C1 segment of cervical spinal cord (tissue), 14 donors: Measurements from ENCODE around the gene FAM163B.
A peak's percentile ranks its signal among the peaks of the same experiment; 100 is the strongest.

Source experiments
- DNase-seq, 14 donors: peaks; one replicate each; lab custom pipeline; 2025; lab: John Stamatoyannopoulos, UW

The FAM163B gene

DNA sequence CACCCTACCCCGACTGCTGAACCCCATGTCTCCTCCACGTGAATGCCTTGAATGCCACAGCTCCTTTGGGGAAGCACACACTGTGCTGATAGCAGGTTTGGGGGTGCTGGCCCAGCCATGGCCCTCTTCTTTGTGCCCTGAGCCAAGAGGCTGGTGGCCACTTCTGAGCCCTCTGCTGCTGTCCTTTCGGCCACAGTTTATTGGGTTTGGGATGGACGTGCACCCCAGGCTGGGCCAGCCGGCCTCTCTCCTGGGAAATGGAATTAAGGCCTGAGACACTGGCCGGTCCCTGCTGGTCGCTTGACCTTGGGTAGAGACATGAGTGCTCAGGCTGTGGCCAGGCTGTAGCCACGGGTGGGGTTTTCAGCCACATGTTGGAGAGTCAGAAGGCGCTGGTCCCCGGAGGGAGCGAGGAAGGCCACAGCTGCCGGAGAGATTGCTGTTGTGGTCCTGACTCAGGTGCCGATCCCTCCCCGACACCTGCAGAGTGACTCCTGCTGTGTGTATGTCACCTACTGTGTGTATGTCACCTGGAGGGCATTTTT is 26.6 kb downstream of the FAM163B start:
- no peak for DNase-seq

DNA sequence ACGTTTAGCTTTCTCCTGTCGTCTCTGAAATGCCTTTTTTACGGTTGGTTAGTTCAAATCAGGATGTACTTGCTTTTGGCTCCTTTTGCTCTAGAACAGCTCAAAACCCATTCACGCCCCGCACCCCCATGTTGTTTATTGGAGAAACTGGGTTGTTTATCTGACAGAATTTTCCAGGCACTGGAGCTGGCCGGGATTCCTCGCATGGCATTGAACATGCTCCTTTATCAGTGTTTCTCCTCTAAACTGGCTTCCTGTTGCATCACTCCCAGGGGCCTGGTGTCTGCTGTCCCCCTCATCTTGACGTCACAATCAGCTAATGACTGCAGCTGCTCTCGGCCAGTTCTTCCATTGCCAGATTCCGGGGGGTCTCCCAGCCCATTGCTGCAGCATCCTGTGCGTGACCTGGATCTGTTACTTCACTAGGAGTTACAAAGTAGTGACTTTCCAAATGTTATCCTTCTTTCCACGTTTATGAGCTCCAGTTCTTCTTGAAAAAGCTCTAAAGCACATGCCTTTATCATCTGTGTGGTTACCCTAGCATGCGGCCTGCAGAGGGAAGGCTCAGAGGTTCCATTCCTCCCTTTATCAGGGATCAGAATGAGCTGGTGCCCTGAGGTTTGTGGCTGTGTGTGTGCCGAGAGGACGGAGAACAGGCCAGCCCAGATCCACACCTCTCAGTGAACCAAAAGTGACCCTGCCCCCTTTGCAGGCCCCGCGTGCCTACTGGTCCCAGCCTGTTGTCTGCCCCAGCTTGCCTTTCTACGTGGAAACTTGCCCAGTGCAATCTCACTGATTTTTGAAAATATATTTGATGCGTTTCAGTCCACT is 27.5 kb downstream of the FAM163B start:
- DNase-seq: no peak

DNA sequence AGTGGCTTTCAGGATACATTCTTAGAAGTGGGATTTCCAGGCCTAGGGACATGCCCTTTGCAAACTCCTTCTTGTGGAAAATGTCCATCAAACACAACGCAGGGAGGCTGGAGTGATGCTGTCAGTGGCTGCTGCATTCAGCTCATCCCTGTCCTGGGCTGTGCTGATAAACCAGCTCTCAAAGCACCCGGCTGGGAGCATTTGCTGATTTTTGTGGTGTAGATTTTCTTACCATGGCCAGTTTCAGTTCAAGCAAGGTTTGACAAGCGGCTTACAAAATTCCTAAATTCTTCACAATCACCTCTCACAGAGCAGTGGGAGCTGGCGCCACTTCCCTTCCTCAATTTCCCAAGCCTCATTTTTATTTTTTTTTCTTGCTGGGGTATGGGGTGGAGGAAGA is 28.2 kb downstream of the FAM163B start:
- no peak for DNase-seq

DNA sequence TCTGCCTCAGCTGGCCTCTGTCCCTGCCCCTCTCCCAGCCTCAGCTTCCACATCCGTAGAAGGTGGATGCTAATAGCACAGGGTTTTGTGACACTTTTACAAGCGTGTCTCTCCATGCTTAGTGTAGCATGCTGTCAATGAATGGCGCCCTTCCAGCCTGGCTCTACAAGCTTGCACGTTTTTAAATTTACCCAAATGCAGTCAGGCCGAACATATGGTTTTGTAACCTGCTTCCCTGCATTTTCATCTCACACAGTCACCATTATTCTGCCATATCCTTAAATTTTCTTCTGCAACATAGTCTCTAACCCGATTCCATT is 28.8 kb downstream of the FAM163B start:
- no peak for DNase-seq

DNA sequence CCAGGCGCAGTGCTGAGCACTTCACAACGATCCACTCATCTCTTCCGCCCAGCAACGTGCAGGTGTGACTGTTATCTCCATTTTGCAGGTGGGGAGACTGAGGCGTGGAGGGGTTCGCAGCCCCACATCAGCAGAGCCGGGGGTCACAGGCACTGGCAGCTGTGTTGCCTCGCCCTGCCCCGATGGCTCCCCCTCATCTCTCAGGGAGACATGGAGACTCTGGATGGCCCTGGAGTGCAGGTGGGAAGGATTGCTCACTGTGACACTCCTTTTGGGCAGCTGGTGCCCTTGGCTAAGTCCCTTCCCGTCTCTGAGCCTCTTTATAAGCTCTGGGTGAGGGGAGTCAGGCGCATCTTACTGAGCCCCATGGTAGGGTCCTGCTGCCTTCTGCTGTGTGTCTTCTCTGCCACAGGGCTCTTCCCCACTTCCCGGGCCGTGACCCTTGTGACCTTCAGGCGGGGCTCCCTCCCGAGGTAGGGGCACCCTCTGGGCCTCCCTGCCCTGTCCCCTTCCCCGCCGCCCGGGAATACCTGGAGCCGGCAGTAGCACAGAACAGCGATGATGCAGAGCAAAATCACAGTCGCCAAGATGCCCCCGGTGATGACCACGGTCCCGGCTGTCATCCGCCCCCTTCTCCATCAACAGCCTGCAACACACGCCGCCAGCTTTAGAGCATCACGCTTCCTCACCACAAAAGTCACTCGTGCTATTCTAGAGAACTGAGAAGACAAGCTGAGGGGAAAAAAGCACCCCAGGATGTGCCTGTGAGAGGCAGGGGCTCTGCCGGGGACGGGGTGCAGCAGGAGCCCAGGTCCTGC is 29.4 kb downstream of the FAM163B start:
- no peak for DNase-seq

DNA sequence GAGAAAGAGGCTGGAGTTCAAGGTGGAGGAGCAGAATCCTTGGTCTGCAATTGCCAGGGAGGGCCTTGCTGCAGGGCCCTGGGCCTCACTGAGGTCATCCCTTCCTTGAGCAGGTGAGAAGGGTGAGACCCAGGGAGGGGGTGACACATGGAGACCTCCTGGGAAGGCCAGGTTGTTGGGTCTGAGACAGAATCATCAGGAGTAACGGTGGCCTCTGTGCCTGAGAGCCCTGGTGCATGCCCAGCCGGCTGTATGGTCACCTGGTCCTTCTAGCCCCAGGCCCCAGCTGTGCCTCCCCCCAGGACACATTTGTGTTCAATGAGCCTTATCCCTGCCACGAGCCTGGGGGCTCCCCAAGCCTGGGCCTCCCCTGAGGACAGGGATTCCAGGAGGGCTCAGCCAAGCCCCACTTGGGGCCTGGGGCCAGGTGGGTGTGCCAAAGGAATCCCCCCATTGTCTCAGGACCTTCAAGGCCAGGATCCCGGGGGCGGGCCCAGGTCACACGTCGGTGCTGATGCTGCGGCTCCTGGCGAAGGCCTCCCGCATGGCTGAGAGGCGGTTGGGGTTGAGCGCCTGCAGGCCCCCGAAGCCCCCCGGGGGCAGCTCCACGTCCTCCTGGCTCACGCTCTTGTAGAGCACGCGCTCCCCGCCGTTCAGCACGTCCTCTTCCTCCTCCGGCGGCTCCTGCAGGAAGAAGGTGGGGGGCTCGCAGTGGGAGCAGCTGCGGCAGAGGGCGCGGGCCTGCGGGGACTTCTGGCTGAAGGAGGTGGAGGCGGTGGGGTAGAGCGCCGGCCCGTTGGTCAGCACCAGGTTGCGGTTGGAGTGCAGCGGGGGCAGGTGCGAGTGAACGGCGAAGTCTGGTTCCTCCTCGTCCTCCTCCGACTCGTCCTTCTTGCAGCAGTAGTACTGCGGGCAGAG is 30.4 kb downstream of the FAM163B start:
- no peak for DNase-seq

DNA sequence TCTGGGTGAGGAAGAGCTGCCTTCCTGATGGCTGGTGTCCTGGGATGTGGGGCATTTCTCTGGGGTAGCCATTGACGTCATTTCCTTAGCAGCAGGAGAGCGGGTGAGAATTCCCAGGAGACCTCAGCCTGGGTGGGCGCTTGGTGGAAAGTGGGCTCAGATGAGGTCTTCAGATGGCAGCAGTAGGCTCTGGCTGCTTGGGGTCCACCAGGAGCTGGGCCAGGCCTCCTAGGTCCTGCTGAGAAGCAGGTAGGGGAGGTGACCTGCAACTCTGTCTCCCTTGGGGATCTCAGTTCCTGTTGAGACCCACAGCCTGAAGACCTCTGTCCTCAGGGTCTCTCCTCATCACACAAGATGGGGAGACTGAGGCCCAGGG is 31.5 kb downstream of the FAM163B start:
- no peak for DNase-seq

DNA sequence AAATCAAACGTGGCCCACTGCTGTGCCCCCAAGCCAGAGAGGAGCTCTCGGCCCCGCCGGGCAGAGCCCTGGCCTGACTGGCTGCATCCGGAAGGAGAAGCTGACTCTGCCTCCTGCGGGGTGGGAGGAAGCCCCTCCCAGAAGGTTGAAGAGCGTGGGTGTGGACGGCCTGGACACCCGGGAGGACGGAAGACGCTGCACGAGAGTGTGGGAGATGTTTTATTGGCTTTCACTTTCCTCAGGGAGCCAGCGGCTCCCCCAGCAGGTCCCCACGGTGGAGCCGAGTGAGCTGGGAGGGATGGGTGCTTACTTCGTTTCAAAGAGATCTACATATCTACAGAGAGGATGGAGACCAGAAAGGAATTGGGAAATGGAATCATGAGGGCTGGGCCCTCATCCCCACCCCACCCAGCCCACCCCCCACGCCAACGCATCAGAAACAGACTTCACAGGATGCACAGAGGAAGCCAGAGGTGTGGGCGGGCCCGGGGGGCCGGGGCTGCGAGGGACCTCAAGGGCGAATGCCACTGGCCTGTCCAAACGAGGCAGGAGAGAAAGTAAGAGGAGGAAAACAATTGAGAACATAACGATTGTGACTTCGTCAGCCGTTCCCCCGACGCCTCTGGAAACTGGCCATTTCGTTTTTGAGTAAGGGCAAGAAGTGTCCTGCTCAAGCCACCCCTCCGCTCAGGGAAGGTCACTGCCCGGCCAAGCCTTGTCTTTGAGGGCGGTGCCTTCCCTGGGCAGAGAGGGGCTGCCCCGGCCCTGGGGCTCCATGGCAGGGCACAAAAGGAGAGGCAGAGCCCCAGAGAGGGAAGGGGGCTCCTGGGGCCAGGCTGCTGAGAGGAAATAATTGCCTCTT is 32.1 kb downstream of the FAM163B start:
- no peak for DNase-seq

DNA sequence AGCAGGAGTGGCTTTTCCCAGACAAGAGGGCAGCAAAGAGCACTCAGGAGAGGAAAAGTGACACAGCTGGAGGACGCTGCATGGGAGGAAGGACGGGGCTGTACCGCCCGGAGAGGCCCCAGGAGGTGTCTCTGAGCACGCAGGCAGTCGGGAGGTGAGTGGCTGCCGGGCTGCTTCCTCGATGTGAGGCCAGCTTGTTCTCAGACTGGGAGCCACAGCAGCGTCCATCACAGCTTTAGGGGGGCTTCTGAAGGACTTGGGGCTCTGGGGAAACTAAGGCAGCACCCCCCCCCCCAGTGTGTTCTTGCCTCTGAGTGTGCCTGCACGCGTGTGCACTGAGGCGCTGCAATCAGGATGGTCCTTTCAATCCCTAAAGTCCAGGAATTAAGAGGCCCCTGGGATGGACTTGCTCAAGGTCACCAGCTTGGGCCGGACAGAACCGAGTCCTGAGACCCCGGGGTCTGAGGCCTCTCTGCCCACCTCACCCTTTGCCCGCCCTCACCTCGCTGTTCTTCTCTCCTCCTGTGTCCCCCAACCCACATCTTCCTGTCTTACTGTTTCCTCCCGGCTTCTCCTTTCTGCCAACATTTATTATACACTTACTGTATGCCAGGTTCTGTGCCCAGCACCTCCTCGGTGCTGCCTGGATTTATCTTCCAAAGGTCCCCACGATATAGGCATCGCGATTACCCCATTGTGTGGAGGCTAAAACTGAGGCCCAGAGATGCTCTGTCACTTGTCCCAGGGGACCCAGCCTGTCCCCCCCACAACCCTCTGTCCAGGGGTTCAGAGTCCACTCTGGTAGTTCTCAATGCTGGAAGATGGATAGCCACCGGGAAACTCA is 32.9 kb downstream of the FAM163B start:
- DNase-seq: no peak

DNA sequence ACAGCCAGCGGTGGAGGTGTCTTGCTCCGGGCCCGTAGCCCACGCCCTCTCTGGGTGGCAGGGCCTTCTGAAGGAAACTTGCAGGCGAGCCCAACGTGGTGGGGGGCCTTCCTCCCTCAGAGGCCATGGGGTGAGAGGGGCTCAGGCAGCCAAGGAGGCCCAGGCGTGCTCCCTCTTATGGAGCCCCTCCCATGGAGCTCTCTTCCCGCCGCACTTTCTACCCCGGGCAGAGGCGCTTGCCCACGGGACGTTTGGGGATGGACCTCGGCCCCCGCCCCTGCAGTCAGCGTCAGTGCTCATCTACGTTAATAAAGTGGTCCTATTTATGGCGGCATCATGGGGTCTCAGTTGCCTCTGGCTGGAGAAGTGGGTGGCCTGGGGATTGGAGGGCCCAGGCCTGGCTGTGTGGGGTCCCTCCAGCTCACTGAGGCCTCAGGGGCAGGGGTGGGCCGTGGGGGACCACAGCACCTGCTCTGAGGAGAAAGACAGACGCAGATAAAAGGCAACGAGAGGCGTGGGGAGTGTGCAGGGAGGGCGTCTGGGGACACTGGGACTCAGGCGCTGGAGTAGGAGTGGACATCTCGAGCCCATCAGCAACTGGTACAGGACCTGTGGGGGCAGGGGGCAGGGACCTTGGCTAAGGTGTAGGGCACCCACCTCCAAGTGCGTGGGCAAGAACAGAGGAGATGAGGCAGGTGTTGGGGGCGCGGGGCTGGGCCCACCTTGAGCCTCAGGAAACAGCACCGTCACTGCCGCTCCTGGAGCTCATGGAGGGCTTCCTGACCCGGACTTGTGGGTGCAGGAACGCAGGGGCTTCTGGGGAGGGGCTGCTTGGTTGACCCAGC is 33.8 kb downstream of the FAM163B start:
- DNase-seq: no peak

DNA sequence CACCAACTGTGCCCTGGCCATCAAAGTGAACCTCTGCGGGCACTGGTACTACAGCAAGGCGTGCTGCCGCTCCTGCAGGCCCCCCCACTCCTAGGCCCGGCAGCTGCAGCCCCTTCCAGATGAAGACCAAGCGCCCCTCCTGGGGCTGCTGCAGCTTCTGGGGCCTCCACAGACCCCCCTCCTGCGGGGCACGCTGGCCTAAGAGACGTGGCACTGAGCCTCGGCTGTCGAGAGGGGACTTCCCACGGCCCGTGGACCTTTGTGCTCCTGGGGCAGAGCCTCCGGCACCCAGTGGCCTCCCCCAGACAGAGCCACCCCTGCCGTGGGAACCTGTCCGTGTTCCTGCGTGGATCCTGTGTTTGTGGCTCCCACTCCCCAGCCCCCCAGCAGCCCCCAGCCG is 34.4 kb downstream of the FAM163B start:
- DNase-seq: no peak

DNA sequence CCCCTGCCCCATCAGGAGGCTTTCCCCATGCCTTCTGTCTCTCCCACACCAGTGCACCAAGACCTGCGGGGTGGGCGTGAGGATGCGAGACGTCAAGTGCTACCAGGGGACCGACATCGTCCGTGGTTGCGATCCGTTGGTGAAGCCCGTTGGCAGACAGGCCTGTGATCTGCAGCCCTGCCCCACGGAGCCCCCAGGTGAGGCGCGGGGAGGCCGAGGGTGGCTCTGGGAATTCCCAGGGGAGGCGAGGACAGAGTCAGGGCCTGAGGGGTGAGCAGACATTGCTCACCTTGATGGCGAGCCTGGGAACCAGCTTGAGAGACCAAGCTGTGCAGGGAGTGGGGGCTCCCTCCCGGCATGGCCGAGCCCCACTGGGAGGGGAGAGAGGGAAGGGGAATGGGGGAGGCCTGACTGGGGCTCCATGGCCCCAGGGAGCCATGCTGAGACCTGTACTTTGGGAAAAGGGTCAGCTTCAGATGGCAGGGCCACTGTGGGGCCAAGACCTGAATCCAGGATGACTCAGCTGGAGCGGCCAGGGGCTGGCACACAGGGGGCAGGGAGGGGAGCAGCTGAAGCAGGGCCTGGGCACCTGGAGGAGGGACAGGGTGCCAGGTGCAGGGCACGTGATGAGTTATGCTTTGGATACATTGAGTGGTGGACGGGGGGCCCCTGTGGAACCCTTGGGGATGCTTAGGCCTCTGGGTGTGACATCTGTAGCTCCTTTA is 35.2 kb downstream of the FAM163B start:
- DNase-seq: no peak

DNA sequence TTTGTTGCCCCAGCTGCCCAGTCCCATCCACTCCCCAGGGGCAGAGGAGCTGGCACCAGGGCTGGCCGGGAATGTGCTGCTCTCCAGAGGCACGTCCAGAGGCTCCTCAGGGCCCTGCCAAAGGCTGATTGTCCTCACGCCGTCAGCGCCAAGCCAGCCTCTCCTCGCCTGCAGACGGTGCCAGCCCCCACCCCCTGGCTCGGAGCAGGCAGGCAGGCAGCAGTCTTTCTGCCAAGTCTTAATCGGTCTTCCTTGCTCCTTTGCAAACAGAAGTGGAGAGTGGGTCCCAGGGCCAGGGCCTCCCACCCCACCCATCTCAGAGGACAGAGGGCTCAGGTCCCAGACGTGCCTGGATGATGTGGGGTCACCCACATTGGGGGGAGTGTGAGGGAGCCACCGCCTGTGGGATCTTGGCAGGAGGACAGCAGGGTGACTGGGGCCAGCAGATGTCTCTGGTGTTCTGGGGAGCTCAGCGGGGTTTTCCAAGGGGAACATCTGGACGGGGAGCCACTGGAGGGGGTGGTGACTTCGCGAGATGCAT is 36.3 kb downstream of the FAM163B start:
- DNase-seq: peak in 9 of 14 donors; percentile 11 to 70 (median 50)

DNA sequence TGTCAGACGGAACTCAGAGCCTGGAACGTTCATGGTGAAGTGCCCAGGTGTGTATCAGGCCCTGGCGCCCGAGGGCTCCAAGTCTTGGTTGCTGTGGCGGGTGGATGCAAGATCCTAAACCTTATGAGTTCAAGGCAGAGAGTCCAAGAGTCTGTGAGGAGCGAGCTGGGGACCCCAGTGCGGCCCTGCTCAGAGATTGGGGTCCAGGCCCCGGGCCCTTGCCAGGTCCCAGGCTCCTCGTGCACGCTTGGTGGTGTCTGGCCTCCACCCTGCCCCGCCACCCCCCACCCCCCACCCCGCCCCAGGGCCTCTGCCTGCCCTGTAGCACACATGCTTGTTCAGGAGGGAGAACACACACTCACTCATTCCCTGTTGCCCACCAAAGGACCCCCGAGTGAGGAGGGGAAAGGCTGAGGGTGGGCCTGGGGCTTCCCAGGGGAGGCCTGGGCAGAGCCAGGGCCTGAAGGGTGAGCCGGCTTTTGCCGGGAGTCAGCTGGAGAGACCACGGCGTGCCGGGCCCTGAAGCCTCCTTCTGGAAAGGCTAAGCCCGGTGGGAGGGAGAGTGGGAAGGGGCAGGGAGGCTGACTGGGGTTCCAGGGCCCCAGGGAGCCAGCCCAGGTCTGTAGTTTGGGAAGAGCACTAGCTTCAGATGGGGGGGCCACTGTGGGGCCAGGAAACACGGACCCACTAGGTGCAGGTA is 37.1 kb downstream of the FAM163B start:
- no peak for DNase-seq

DNA sequence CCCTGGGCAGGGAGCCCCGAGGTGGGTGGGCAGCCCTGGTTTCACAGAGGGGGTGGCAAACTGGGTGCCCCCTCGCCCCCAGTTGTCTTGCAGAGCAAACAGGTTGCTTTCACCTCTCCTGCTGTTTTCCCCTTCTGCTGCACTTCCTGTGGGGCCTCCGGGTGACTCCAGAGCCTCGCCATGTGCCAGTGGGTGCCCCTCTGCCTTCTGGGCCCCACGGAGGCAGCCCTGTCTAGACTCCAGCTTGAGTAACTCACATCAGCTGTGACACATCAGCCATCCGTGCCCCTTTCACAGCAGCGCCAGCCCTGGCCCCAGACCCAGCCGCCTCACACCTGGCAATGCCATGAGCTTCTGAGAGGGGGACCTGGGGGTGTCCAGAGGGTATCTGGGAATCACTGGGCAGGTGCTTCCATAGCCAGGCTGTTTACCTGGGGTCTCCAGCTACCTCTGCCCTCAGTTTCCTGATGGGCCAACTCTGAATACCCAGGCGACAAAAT is 37.7 kb downstream of the FAM163B start:
- no peak for DNase-seq

DNA sequence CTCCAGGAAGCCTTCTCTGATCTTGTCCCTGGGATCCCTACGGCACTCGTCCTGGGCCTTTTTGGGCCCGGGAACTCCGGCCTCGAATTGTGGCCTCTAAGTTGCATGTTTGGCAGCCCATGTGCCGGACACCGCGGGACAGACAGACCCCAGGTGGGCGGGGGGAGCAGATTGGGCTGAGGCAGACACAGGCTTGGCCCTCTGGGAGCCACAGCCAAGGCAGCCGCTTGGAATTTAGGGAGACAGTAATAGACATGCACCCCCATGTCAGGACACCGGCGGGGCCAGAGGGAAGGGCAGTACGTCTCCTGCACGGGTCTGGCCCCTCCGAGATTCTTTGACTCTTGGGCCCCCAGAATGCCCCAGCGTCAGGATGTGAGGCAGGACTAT is 38.5 kb downstream of the FAM163B start:
- no peak for DNase-seq
